Measurements from ENCODE around the gene MYO18B.
A peak's percentile ranks its signal among the peaks of the same experiment; 100 is the strongest.

MYO18B gene

DNA sequence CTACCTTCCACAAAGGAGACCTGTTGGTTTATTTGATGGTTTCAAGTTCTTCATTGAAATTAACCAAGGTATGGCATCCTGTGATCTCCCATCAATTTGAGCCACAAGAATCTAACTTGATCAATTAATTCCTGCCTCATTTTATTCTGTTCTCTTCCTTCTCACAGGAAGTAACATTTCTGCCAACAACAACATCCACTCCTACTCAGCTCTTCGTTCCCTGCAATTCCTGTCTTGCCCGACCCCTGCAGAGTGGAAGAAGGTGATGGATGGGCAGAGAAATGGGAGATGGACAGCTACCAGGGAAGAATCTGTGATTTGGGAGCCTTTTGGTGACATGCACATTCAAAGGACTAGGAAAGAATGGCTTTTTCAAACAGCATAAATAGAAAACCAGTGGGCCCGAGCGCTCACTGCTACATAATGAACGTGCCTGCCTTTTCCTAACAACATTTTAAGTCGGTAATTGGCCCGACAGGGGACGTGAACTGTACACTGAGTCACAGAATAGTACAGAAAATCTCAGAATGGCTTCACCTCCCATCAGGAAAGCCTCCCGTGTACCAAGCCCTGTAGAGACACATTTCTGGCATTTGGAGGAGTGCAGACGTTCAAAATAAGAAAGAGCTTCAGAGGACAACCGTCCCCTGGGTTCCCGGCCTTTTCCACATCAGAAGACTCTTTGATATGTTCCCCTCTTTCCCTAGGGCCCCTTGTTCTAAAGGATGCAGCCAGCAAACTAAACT, 314.6 kb downstream of the MYO18B start:
- no peak for DNase-seq

DNA sequence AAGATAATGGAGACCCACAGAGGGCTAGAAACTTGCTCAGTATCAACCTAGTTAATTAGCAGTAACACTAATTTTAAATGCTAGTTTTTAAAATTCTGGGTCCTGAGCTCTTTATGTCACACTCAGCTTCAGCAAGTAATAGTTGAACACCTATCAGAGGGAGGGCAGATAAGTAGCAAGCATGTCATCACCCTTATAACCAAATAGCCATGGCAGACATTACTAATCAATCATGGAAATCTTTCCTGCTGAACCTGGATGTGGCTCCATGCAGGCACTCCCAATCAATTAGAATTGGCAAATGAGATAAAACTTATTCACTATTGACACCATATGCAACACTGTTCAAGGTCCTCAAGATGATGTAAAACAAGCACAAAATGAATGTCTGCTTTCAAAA, 315.7 kb downstream of the MYO18B start:
- DNase-seq = no peak

DNA sequence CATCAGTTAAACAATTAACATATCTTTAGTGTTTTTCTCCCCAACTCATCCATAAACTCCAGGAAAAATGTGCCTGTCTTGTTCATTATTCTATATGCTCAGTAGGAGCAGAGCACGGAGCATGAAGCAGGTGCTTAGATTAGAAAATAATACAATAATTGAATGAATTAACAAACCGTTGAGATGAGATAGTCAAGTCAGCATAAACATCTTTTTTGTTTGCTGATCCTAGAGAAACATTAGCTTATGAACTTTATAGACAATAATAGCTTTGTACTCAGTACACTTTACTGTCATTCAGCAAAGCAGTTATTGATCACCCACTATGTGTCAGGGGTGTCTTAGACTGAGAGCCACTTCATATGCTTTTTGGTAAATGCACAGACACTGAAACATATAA, 322.1 kb downstream of the MYO18B start:
- DNase-seq = no peak

DNA sequence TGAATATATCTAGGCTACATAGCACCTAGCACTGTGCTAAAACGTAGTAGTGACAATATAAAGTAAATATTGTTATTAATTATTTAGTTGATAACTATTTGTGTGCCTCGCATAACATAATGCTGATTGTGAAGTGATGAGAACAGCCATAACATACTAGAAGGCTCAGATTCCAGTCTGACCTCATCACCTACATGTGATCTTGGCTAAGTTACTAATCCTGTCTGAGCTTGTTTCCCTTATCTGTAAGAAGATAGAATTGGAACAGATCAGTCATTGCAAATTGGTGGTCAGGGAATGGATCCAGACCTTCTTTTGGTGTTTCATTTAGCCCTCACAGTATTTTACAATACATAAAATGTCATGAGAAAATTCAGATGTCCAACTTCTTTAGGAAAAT, 323.9 kb downstream of the MYO18B start:
- no peak for DNase-seq

DNA sequence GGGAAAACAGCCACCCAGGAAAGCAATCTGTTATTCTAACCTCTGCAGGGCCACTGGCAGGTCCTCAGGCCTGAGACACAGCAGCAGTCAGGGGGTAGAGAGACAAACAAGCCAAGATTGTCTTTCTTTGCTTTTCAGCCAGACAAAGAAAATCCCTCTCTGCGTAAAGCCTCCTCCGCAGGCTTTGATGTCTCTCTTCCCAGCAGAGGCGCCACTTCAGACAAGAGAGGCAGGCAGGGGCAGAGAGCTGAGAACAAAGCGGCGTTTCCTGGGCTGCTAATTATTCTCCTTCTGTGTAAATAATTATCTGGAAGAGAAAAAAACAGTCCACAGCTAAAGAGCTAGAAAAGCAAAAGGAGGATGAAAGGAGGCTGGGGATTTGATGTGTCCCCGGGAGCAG, 324.5 kb downstream of the MYO18B start:
- DNase-seq = peak; percentile 72

DNA sequence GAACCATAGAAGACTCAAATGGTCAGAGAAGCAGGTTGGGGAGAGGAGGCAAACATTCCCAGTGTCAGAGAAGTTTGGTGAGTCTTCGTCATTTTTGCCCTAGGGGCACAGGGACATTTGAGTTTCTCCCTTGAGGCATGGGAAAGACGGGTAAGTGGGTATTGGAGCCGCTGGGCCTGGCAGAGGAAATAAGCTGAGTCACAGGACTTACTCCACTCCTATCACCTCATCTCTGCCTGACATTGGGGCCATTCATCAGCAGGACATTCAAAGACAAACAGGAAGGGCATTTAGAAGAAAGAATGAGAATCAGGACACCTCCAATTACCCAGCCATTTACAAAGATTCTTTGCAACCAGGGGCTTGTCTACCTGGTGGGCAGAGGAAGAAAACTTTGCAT, 326.6 kb downstream of the MYO18B start:
- no peak for DNase-seq

DNA sequence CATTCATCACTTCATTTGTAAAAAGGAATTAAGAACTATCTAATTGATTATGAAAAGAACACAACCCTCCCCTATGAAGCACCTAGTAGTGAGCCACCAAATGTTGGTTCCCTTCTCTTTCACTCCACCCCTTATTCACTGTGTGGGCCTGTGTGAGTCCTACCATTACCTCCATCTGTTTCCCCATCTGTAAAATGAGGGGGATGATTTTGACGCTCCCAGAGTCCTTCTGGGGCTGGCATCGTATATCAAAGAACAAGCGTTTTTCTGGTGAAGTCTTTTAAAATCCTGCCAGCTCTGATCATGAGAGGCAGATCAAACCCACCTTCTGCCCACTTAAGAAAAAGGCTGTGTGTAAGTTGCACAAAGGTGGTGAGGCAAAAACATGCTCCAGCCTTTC, 330.6 kb downstream of the MYO18B start:
- no peak for DNase-seq

DNA sequence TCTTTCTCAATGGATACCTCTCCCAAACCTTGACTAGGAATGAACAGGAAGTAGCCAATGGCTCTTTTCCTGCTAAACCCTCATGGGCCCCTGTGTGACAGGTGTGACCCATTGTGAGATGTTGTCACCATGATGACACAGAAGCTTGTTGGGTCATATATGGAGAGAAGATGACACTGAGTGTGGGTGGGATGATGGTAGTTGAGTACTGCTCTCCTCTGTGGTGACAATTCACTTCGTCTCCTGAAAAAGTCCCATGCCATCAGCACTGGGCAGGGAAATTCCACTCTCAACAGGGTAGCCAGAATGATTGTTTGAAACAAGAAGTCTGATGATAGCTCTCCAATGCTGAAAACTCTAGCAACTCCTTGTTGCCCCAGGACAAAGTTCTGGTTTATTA, 333.3 kb downstream of the MYO18B start:
- no peak for DNase-seq

DNA sequence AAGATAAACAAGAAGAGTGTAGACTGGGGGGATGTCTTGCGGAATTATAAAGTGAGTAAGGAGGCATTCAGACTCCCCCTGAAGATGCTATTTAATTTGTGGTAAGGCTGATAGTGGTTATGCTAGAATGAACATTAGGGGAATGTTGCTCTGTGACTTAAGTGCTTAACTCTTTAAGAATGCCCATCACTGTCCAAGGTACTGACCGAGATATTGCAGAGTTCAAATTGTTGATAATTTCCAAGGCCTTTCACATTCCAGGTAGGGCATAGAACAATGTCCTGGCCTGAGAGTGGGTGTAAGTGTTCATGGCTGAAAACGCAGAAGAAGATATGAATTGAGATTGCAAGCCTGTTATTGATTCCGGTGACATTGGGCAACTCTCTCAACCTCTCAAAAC, 337.0 kb downstream of the MYO18B start:
- no peak for DNase-seq

All from NCI-H2081 treated with DMSO at 0.1 percent for 48 hours (cell line).